OCI-LY3 (cell line): ENCODE measurements around the gene SASH1.

ENCODE experiments used
- EZH2phosphoT487 ChIP-seq: fragments of 200-600 bp; shearing (Covaris generic); IDR thresholded peaks from 2 replicates; pipeline ENCODE4 v1.6.1; 2018; ENCODE audit warnings: antibody characterized with exemption, mixed run types, low read depth
- TF ChIP-seq, protein P1 (sequence below): fragments of 200-600, 300-600 bp; sonication (generic); IDR thresholded peaks from 2 replicates; pipeline ENCODE4 v1.5.1; 2014; ENCODE audit warnings: antibody characterized with exemption, low read length, low read depth

- TF ChIP-seq, protein P1, sequence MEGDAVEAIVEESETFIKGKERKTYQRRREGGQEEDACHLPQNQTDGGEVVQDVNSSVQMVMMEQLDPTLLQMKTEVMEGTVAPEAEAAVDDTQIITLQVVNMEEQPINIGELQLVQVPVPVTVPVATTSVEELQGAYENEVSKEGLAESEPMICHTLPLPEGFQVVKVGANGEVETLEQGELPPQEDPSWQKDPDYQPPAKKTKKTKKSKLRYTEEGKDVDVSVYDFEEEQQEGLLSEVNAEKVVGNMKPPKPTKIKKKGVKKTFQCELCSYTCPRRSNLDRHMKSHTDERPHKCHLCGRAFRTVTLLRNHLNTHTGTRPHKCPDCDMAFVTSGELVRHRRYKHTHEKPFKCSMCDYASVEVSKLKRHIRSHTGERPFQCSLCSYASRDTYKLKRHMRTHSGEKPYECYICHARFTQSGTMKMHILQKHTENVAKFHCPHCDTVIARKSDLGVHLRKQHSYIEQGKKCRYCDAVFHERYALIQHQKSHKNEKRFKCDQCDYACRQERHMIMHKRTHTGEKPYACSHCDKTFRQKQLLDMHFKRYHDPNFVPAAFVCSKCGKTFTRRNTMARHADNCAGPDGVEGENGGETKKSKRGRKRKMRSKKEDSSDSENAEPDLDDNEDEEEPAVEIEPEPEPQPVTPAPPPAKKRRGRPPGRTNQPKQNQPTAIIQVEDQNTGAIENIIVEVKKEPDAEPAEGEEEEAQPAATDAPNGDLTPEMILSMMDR, result no peak
- TF ChIP-seq EZH2phosphoT487, result no peak
Measured at GRCh38 chr6:148389917-148390316, 47.3 kb downstream of the SASH1 start.
